GM19351 (cell line): ENCODE measurements around the gene FKBP10.
"Not testable (repeated sequence)": the region's sequence is repeated elsewhere in the genome, so short reads cannot be mapped to it uniquely, and the experiment has no call there.

ENCODE experiments used
- ATAC-seq: cut with Tn5 transposase; IDR thresholded peaks from one replicate; pipeline ENCODE4 v1.9.1; 2021; ENCODE audit warnings: mild to moderate bottlenecking, moderate library complexity; ENCODE audit not compliant: unreplicated experiment

FKBP10 gene

GRCh38 chr17:41812381-41813151 lies at the start of gene FKBP10:
TSS of gene FKBP10 (plus strand) at chr17:41813004. CDS start at chr17:41813035, 31 bp downstream.
- no peak for ATAC-seq

GRCh38 chr17:41763327-41763726 lies 49.5 kb upstream of the FKBP10 start:
- ATAC-seq, result no peak

- ATAC-seq, result no peak
Observed at GRCh38 chr17:41766135-41766534, 46.7 kb upstream of the FKBP10 start.

GRCh38 chr17:41767324-41768042 lies 45.3 kb upstream of the FKBP10 start:
- no peak for ATAC-seq

GRCh38 chr17:41768682-41769288 lies 44.0 kb upstream of the FKBP10 start:
- no peak for ATAC-seq

- ATAC-seq, result no peak
Observed at GRCh38 chr17:41769346-41769862, 43.4 kb upstream of the FKBP10 start.

- ATAC-seq, result no peak
Observed at GRCh38 chr17:41769985-41770384, 42.8 kb upstream of the FKBP10 start.

GRCh38 chr17:41771389-41772206 lies 41.2 kb upstream of the FKBP10 start:
- ATAC-seq, result no peak

GRCh38 chr17:41772218-41772585 lies 40.6 kb upstream of the FKBP10 start:
- ATAC-seq, result no peak

GRCh38 chr17:41772586-41773189 lies 40.1 kb upstream of the FKBP10 start:
- no peak for ATAC-seq

GRCh38 chr17:41773190-41773588 lies 39.6 kb upstream of the FKBP10 start:
- no peak for ATAC-seq

- ATAC-seq, result no peak
Observed at GRCh38 chr17:41773731-41774193, 39.0 kb upstream of the FKBP10 start.

GRCh38 chr17:41775394-41776226 lies 37.2 kb upstream of the FKBP10 start:
- ATAC-seq, result no peak

GRCh38 chr17:41776262-41776900 lies 36.4 kb upstream of the FKBP10 start:
- ATAC-seq, result not testable (repeated sequence)

- no peak for ATAC-seq
Observed at GRCh38 chr17:41777157-41777573, 35.6 kb upstream of the FKBP10 start.

GRCh38 chr17:41777574-41778188 lies 35.1 kb upstream of the FKBP10 start:
- ATAC-seq, result no peak

- no peak for ATAC-seq
Observed at GRCh38 chr17:41779954-41780353, 32.9 kb upstream of the FKBP10 start.

- ATAC-seq, result no peak
Observed at GRCh38 chr17:41781404-41782110, 31.2 kb upstream of the FKBP10 start.
